Measurements from ENCODE around the gene ACSBG1. TPM values are rescaled to one million over a fixed set of nuclear protein-coding genes. Genes with fewer than 3 reads are reported as not detected.

Gene ACSBG1
- total and polyA plus RNA-seq, 2 of the 8 experiments (the other 6 are each of a cell fraction or from before 2014, with no cell fraction given): 5.4 to 7.1 TPM

DNA sequence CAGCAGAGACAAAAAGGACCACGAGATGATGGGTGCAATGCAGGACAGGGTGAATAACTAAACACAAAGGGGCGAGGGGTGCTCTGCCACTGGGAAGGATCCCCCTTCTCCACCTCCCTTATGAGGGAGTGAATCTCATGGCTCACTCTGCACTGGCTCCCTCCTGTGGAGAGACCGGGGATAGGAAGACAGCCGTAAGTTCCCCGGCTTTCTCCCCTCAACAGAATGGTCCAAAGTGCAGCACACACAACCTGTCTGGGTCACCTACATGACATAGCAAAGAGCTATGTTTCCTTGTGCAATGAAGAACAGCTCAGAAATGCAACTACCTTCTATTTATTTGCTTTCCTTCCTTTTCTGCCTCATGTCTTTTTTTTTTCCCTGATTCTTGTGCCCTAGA lies 7.8 kb upstream of the ACSBG1 start:
- Histone ChIP-seq H3K36me3 (ENCODE audit: control insufficient read depth in 2 of 4, insufficient read depth in 4 of 4, low read length in 3 of 4) (no peaks in the 10 kb centered on the region), H2BK15ac (ENCODE audit: low read length) (no peak overlapping the region), H3K27ac (ENCODE audit: low read depth, low read length) (no peak overlapping the region), H2AK5ac (ENCODE audit: low read depth, low read length) (no peak overlapping the region), H3K79me1 (ENCODE audit: low read depth, low read length) (no peaks in the 10 kb centered on the region), H4K5ac (ENCODE audit: insufficient read length, low read depth, low read length) (no peak overlapping the region), H4K8ac (ENCODE audit: extremely low read depth, insufficient read depth, low read length) (no peak overlapping the region), H3K27me3 (replicated peaks in 1 of 4; ENCODE audit: control insufficient read depth in 3 of 4, extremely low read depth in 1 of 4, insufficient read depth in 3 of 4, low read length in 3 of 4) (no peaks in the 10 kb centered on the region), H3K56ac (replicated peaks; ENCODE audit: insufficient read length, low read depth, low read length) (no peak overlapping the region), H3K4me2 (ENCODE audit: insufficient read depth in 1 of 2, low read depth in 2 of 2, low read length in 2 of 2) (no peak overlapping the region), H3K4me1 (replicated peaks in 1 of 4; ENCODE audit: control insufficient read depth in 3 of 4, insufficient read depth in 4 of 4, low read length in 3 of 4) (peaks cover 0 to 8% (median 5%) of the 10 kb centered on the region in 4 experiments; a peak in 6 of 7 replicates), H3K9ac (replicated peaks in 1 of 4; ENCODE audit: extremely low read depth in 1 of 4, low read depth in 3 of 4, low read length in 3 of 4) (no peak overlapping the region), H4K20me1 (replicated peaks in 1 of 2; ENCODE audit: control insufficient read depth in 1 of 2, insufficient read depth in 2 of 2, low read length in 2 of 2) (no peaks in the 10 kb centered on the region), H3K18ac (ENCODE audit: extremely low read depth, low read length) (no peak overlapping the region), H2BK120ac (replicated peaks; ENCODE audit: low read depth, low read length) (no peak overlapping the region), H3K9me3 (ENCODE audit: insufficient read depth in 2 of 2, low read depth in 1 of 2, low read length in 1 of 2) (no peaks in the 10 kb centered on the region), H3K14ac (ENCODE audit: insufficient read length) (no peak overlapping the region), H3K4ac (replicated peaks; ENCODE audit: insufficient read length, low read depth, low read length) (no peak overlapping the region), H3K4me3 (ENCODE audit: extremely low read depth in 1 of 4, insufficient read depth in 2 of 4, low read depth in 3 of 4, low read length in 4 of 4) (no peak overlapping the region), H3K23ac (ENCODE audit: insufficient read length) (no peak overlapping the region), H2BK5ac (ENCODE audit: low read depth, low read length) (no peak overlapping the region), H4K91ac (replicated peaks; ENCODE audit: insufficient read length, low read length) (no peak overlapping the region), H3K23me2 (ENCODE audit: low read depth, low read length) (no peaks in the 10 kb centered on the region; the same call in 1 of the 2 replicates), H2BK12ac (ENCODE audit: low read depth, low read length) (no peak overlapping the region), H2BK20ac (ENCODE audit: low read length) (no peak overlapping the region), H2AFZ (ENCODE audit: low read length) (no peak overlapping the region), H3K79me2 (ENCODE audit: control insufficient read depth in 1 of 2, insufficient read depth in 2 of 2, low read length in 2 of 2) (no peaks in the 10 kb centered on the region)
- CTCF ChIA-PET (ENCODE audit: partially characterized antibody): interaction anchor here (0.6 to 16.2 kb wide), 36 partner anchors 10 to 510 kb away, joined by 3 to 285 read pairs (median 6); partner anchors contain the start of gene CIB2
- no peak for TF ChIP-seq CHD1 (IDR thresholded peaks at IDR 0.05; ENCODE audit: low read depth, low read length)
- TF ChIP-seq SUZ12 (IDR thresholded peaks at IDR 0.05; ENCODE audit: low read length): no peak
- no peak for TF ChIP-seq NRF1 (IDR thresholded peaks at IDR 0.05; ENCODE audit: low read depth, low read length)
- TF ChIP-seq FOSL1 (IDR thresholded peaks at IDR 0.05; ENCODE audit: insufficient read depth, low read depth, low read length): no peak
- peak; percentile 60 to 68 for TF ChIP-seq RAD21 (IDR thresholded peaks at IDR 0.05 in 1 of 2, conservative IDR thresholded peaks at IDR 0.05 in 1 of 2; ENCODE audit: low read depth in 2 of 2, low read length in 2 of 2)
- TF ChIP-seq, protein P1, sequence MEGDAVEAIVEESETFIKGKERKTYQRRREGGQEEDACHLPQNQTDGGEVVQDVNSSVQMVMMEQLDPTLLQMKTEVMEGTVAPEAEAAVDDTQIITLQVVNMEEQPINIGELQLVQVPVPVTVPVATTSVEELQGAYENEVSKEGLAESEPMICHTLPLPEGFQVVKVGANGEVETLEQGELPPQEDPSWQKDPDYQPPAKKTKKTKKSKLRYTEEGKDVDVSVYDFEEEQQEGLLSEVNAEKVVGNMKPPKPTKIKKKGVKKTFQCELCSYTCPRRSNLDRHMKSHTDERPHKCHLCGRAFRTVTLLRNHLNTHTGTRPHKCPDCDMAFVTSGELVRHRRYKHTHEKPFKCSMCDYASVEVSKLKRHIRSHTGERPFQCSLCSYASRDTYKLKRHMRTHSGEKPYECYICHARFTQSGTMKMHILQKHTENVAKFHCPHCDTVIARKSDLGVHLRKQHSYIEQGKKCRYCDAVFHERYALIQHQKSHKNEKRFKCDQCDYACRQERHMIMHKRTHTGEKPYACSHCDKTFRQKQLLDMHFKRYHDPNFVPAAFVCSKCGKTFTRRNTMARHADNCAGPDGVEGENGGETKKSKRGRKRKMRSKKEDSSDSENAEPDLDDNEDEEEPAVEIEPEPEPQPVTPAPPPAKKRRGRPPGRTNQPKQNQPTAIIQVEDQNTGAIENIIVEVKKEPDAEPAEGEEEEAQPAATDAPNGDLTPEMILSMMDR (IDR thresholded peaks at IDR 0.05; ENCODE audit: control extremely low read depth in 1 of 3, insufficient read depth in 1 of 3, low read depth in 1 of 3, low read length in 3 of 3): peak; percentile 67 to 79 (median 72)
- WGBS, 2 experiments (ENCODE audit: extremely low coverage in 1 of 2, insufficient coverage in 1 of 2, insufficient read length in 1 of 2, insufficient replicate concordance in 2 of 2, low coverage in 1 of 2, low lambda C conversion rate in 2 of 2, missing lambda C conversion rate in 1 of 2): 78% methylated on average over 5 of the region's 5 CpGs; no CpG with 5 or more reads in 1 of the 2 experiments
- POLR2A ChIA-PET (ENCODE audit: partially characterized antibody): interaction anchor here (0.6 to 0.9 kb wide), 2 partner anchors 52 to 57 kb away, joined by 3 to 4 read pairs; partner anchors contain the start of gene SKIC8
- DNase-seq (ENCODE audit: low read depth in 1 of 2, low spot score in 2 of 2) (peak in 1 of 2 experiments; percentile 81), FAIRE-seq (no peak)

Measured in H1 (cell line).